ENCODE measurements around the gene CD247. TPM values are rescaled to one million over a fixed set of nuclear protein-coding genes. Genes with fewer than 3 reads are reported as not detected.

CD247 gene
- total and polyA plus RNA-seq, 4 experiments from 2014 or later, result 260 to 404 (median 340) TPM

GRCh38 chr1:167465743-167466142 is 52.6 kb downstream of the CD247 start:
- peaks cover 17 to 67% of the 10 kb centered on the region in 2 donors for H3K36me3 Mint-ChIP-seq

GRCh38 chr1:167465018-167465417 is 53.3 kb downstream of the CD247 start:
- H3K36me3 Mint-ChIP-seq, result peaks cover 17 to 68% of the 10 kb centered on the region in 2 donors
- Histone ChIP-seq H3K9me3 (ENCODE audit: control insufficient read depth in 1 of 2, low read length in 2 of 2) (no peaks in the 10 kb centered on the region), H3K27ac (ENCODE audit: low read depth, low read length) (no peak overlapping the region), H3K4me3 (ENCODE audit: low read length in 2 of 2) (no peak overlapping the region), H3K4me1 (ENCODE audit: insufficient read depth, low read length) (peaks cover 97% of the 10 kb centered on the region), H3K36me3 (ENCODE audit: insufficient read depth, low read length) (peaks cover 7% of the 10 kb centered on the region), H3K27me3 (ENCODE audit: insufficient read depth, low read length) (no peaks in the 10 kb centered on the region)
- ChIA-PET CTCF (ENCODE audit: partially characterized antibody) (interaction anchor here (0.8 to 1.8 kb wide), 7 partner anchors 12 to 197 kb away, joined by 3 to 7 read pairs (median 3); partner anchors contain the start of gene CD247), POLR2A (ENCODE audit: partially characterized antibody) (interaction anchor here (0.7 to 6.4 kb wide), 8 partner anchors 9 to 54 kb away, joined by 3 to 46 read pairs (median 5); partner anchors contain the start of gene CD247)
- intact Hi-C loops (cut with micrococcal nuclease), result no loop called here
- H3K27me3 Mint-ChIP-seq, result no peaks in the 10 kb centered on the region
- no peaks in the 10 kb centered on the region for H3K9me3 Mint-ChIP-seq
- peaks cover 53 to 95% (median 72%) of the 10 kb centered on the region in 4 donors for H3K4me1 Mint-ChIP-seq
- peak overlapping the region; percentile 24 to 94 (median 88) for H3K27ac Mint-ChIP-seq
- DNase-seq, result no peak
- H3K4me3 Mint-ChIP-seq, result peak overlapping the region in 6 of 8 donors; percentile 32 to 69 (median 60)

More at GRCh38 chr1:167465743-167466142, 52.6 kb downstream of the CD247 start:
- Mint-ChIP-seq H3K27ac (peak overlapping the region; percentile 24 to 93 (median 82)), H3K4me1 (peaks cover 52 to 94% (median 71%) of the 10 kb centered on the region in 4 donors), H3K4me3 (peak overlapping the region in 5 of 8 donors; percentile 8 to 60 (median 38)), H3K9me3 (no peaks in the 10 kb centered on the region), H3K27me3 (no peaks in the 10 kb centered on the region)
- peaks cover 96% of the 10 kb centered on the region for H3K4me1 ChIP-seq (ENCODE audit: insufficient read depth, low read length)
- POLR2A ChIA-PET (ENCODE audit: partially characterized antibody), result interaction anchor here (1.1 to 6.4 kb wide), 6 partner anchors 11 to 53 kb away, joined by 3 to 46 read pairs (median 6); partner anchors contain the start of gene CD247
- DNase-seq, result no peak
- H3K27ac ChIP-seq (ENCODE audit: low read depth, low read length), result no peak overlapping the region
- no peaks in the 10 kb centered on the region for H3K27me3 ChIP-seq (ENCODE audit: insufficient read depth, low read length)
- intact Hi-C loops (cut with micrococcal nuclease), result no loop called here
- peaks cover 7% of the 10 kb centered on the region for H3K36me3 ChIP-seq (ENCODE audit: insufficient read depth, low read length)
- H3K9me3 ChIP-seq (ENCODE audit: control insufficient read depth in 1 of 2, low read length in 2 of 2), result no peaks in the 10 kb centered on the region
- no peak overlapping the region for H3K4me3 ChIP-seq (ENCODE audit: low read length in 2 of 2)
- CTCF ChIA-PET (ENCODE audit: partially characterized antibody), result interaction anchor here (0.8 to 1.8 kb wide), 6 partner anchors 11 to 198 kb away, joined by 3 to 7 read pairs (median 4); partner anchors contain the start of gene CD247

GRCh38 chr1:167463875-167464575 is 54.3 kb downstream of the CD247 start:
- Histone ChIP-seq H3K27me3 (ENCODE audit: insufficient read depth, low read length) (no peaks in the 10 kb centered on the region), H3K9me3 (ENCODE audit: control insufficient read depth in 1 of 2, low read length in 2 of 2) (no peaks in the 10 kb centered on the region), H3K4me3 (ENCODE audit: low read length in 2 of 2) (no peak overlapping the region), H3K36me3 (ENCODE audit: insufficient read depth, low read length) (peaks cover 7% of the 10 kb centered on the region), H3K27ac (ENCODE audit: low read depth, low read length) (peak overlapping the region; percentile 3), H3K4me1 (ENCODE audit: insufficient read depth, low read length) (peaks cover 95% of the 10 kb centered on the region)
- H3K36me3 Mint-ChIP-seq, result peaks cover 17 to 67% of the 10 kb centered on the region in 2 donors
- no peaks in the 10 kb centered on the region for H3K27me3 Mint-ChIP-seq
- CTCF ChIA-PET (ENCODE audit: partially characterized antibody), result interaction anchor here (1.0 to 1.8 kb wide), 3 partner anchors 13 to 54 kb away, joined by 3 to 4 read pairs (median 3); partner anchors contain the start of gene CD247
- no peak for DNase-seq
- peaks cover 50 to 93% (median 70%) of the 10 kb centered on the region in 4 donors for H3K4me1 Mint-ChIP-seq
- POLR2A ChIA-PET (ENCODE audit: partially characterized antibody), result interaction anchor here (0.7 to 6.4 kb wide), 5 partner anchors 9 to 54 kb away, joined by 3 to 46 read pairs (median 4); partner anchors contain the start of gene CD247
- intact Hi-C loops (cut with micrococcal nuclease), result loop anchor here (1.0 kb wide), 2 partner anchors 10 to 17 kb away; no protein-coding TSS in a partner anchor
- no peaks in the 10 kb centered on the region for H3K9me3 Mint-ChIP-seq
- H3K4me3 Mint-ChIP-seq, result peak overlapping the region in 1 of 8 donors; percentile 69
- H3K27ac Mint-ChIP-seq, result peak overlapping the region; percentile 24 to 94 (median 89)

GRCh38 chr1:167463080-167463479 is 55.2 kb downstream of the CD247 start:
- H3K27me3 ChIP-seq (ENCODE audit: insufficient read depth, low read length), result no peaks in the 10 kb centered on the region
- Mint-ChIP-seq H3K9me3 (no peaks in the 10 kb centered on the region), H3K27ac (peak overlapping the region; percentile 24 to 94 (median 89)), H3K36me3 (peaks cover 17 to 62% of the 10 kb centered on the region in 2 donors), H3K4me3 (peak overlapping the region in 2 of 8 donors; percentile 30 to 47), H3K4me1 (peaks cover 46 to 88% (median 67%) of the 10 kb centered on the region in 4 donors), H3K27me3 (no peaks in the 10 kb centered on the region)
- intact Hi-C loops (cut with micrococcal nuclease), result no loop called here
- no peak for DNase-seq
- H3K36me3 ChIP-seq (ENCODE audit: insufficient read depth, low read length), result peaks cover 9% of the 10 kb centered on the region
- H3K4me1 ChIP-seq (ENCODE audit: insufficient read depth, low read length), result peaks cover 92% of the 10 kb centered on the region
- no peak overlapping the region for H3K27ac ChIP-seq (ENCODE audit: low read depth, low read length)
- CTCF ChIA-PET (ENCODE audit: partially characterized antibody), result no interaction called here
- POLR2A ChIA-PET (ENCODE audit: partially characterized antibody), result interaction anchor here (1.0 kb wide), 1 partner anchor 24 kb away, joined by 3 read pairs; no protein-coding TSS in a partner anchor
- no peaks in the 10 kb centered on the region for H3K9me3 ChIP-seq (ENCODE audit: control insufficient read depth in 1 of 2, low read length in 2 of 2)
- H3K4me3 ChIP-seq (ENCODE audit: low read length in 2 of 2), result no peak overlapping the region

GRCh38 chr1:167462341-167462740 is 56.0 kb downstream of the CD247 start:
- Mint-ChIP-seq H3K27ac (peak overlapping the region; percentile 29 to 94 (median 91)), H3K9me3 (no peaks in the 10 kb centered on the region), H3K4me1 (peaks cover 50 to 88% (median 69%) of the 10 kb centered on the region in 4 donors), H3K27me3 (no peaks in the 10 kb centered on the region), H3K4me3 (no peak overlapping the region), H3K36me3 (peaks cover 21 to 63% of the 10 kb centered on the region in 2 donors)
- no peak overlapping the region for H3K4me3 ChIP-seq (ENCODE audit: low read length in 2 of 2)
- peaks cover 92% of the 10 kb centered on the region for H3K4me1 ChIP-seq (ENCODE audit: insufficient read depth, low read length)
- peaks cover 11% of the 10 kb centered on the region for H3K36me3 ChIP-seq (ENCODE audit: insufficient read depth, low read length)
- no peak for DNase-seq
- intact Hi-C loops (cut with micrococcal nuclease), result no loop called here
- H3K9me3 ChIP-seq (ENCODE audit: control insufficient read depth in 1 of 2, low read length in 2 of 2), result no peaks in the 10 kb centered on the region
- POLR2A ChIA-PET (ENCODE audit: partially characterized antibody), result interaction anchor here (1.0 to 1.5 kb wide), 2 partner anchors 23 to 54 kb away, joined by 3 to 4 read pairs; no protein-coding TSS in a partner anchor
- H3K27ac ChIP-seq (ENCODE audit: low read depth, low read length), result no peak overlapping the region
- H3K27me3 ChIP-seq (ENCODE audit: insufficient read depth, low read length), result no peaks in the 10 kb centered on the region
- CTCF ChIA-PET (ENCODE audit: partially characterized antibody), result no interaction called here

- H3K27ac Mint-ChIP-seq, result peak overlapping the region; percentile 88 to 95 (median 93)
- POLR2A ChIA-PET (ENCODE audit: partially characterized antibody), result interaction anchor here (0.8 kb wide), 1 partner anchor 57 kb away, joined by 3 read pairs; no protein-coding TSS in a partner anchor
- H3K27me3 Mint-ChIP-seq, result no peaks in the 10 kb centered on the region
- H3K9me3 ChIP-seq (ENCODE audit: control insufficient read depth in 1 of 2, low read length in 2 of 2), result no peaks in the 10 kb centered on the region
- peak overlapping the region; percentile 50 for H3K27ac ChIP-seq (ENCODE audit: low read depth, low read length)
- H3K4me1 ChIP-seq (ENCODE audit: insufficient read depth, low read length), result peaks cover 92% of the 10 kb centered on the region
- CTCF ChIA-PET (ENCODE audit: partially characterized antibody), result no interaction called here
- H3K36me3 Mint-ChIP-seq, result peaks cover 22 to 59% of the 10 kb centered on the region in 2 donors
- no peaks in the 10 kb centered on the region for H3K9me3 Mint-ChIP-seq
- no peak overlapping the region for H3K4me3 ChIP-seq (ENCODE audit: low read length in 2 of 2)
- peaks cover 11% of the 10 kb centered on the region for H3K36me3 ChIP-seq (ENCODE audit: insufficient read depth, low read length)
- peaks cover 59 to 90% (median 73%) of the 10 kb centered on the region in 4 donors for H3K4me1 Mint-ChIP-seq
- no peaks in the 10 kb centered on the region for H3K27me3 ChIP-seq (ENCODE audit: insufficient read depth, low read length)
- peak; percentile 48 to 76 (median 61) for DNase-seq
- intact Hi-C loops (cut with micrococcal nuclease), result loop anchor here (2.0 kb wide), 1 partner anchor 14 kb away; no protein-coding TSS in a partner anchor
- H3K4me3 Mint-ChIP-seq, result peak overlapping the region in 4 of 8 donors; percentile 31 to 70 (median 42)
Observed at GRCh38 chr1:167460836-167461235, 57.5 kb downstream of the CD247 start.
